NT2/D1 (cell line): ENCODE results near the gene EEF2.
"Not testable (repeated sequence)": the region's sequence is repeated elsewhere in the genome, so short reads cannot be mapped to it uniquely, and the experiment has no call there.

Source experiments
- SUZ12 ChIP-seq: IDR thresholded peaks from 2 replicates; pipeline ENCODE4 v1.6.1; 2011; ENCODE audit not compliant: insufficient read length, insufficient read depth; ENCODE audit errors: extremely low read depth
- YY1 ChIP-seq: IDR thresholded peaks from 2 replicates; pipeline ENCODE4 v1.6.1; 2011; ENCODE audit not compliant: insufficient read length, insufficient read depth
- ZNF274 ChIP-seq: IDR thresholded peaks from 2 replicates; pipeline ENCODE4 v1.6.1; 2011; ENCODE audit warnings: mild to moderate bottlenecking, low read depth, low read length

GRCh38 chr19:4000798-4001197 is 15.5 kb upstream of the EEF2 start:
- not testable (repeated sequence) for TF ChIP-seq ZNF274, YY1, SUZ12
